CD4-positive, alpha-beta T cell (primary cell): ENCODE measurements around the gene EDN3. TPM values are rescaled to one million over a fixed set of nuclear protein-coding genes. Genes with fewer than 3 reads are reported as not detected.
"Not testable (repeated sequence)": the region's sequence is repeated elsewhere in the genome, so short reads cannot be mapped to it uniquely, and the experiment has no call there.

Experiments
- ATAC-seq: fragments of 200-7000 bp; cut with Tn5 transposase; one replicate; pipeline ENCODE4 v1.10.0; 2022; ENCODE audit warnings: mild to moderate bottlenecking; ENCODE audit not compliant: poor library complexity
- CTCF ChIA-PET: fragments of 350-600 bp; sonication (Branson Sonifier 250); formaldehyde crosslinking; loops from one replicate; lab custom pipeline; 2021; ENCODE audit warnings: antibody characterized with exemption, inconsistent platforms; lab: Charles Lee
- POLR2A ChIA-PET: fragments of 350-600 bp; sonication (Branson Sonifier 250); formaldehyde crosslinking; loops from one replicate; lab custom pipeline; 2021; ENCODE audit warnings: antibody characterized with exemption, inconsistent platforms; lab: Charles Lee
- DNase-seq, 14 experiments: peaks; one replicate each; pipeline ENCODE4 v3.0.0-alpha.2; 2013 to 2020; ENCODE audit warnings: mixed read lengths in 2 of 14
- H3K27ac ChIP-seq, 2 donors: one replicate each; pipeline versions ENCODE4 v1.5.1 to v1.7.0; 2013; ENCODE audit warnings: low read length in 2 of 2, low read depth in 1 of 2, mild to moderate bottlenecking in 1 of 2
- H3K27me3 ChIP-seq, 2 experiments: 1 replicate in 1 of 2; 2 replicates in 1 of 2; pipeline versions ENCODE4 v1.6.1 to v1.7.0; 2013; ENCODE audit warnings: low read length in 2 of 2, control low read depth in 1 of 2, mild to moderate bottlenecking in 1 of 2, moderate library complexity in 1 of 2; ENCODE audit not compliant: insufficient read depth in 2 of 2, control insufficient read depth in 1 of 2
- H3K36me3 ChIP-seq: one replicate; pipeline ENCODE4 v1.6.1; 2013; ENCODE audit warnings: low read length, control low read depth; ENCODE audit not compliant: insufficient read depth
- H3K4me1 ChIP-seq: one replicate; pipeline ENCODE4 v1.6.1; 2013; ENCODE audit warnings: low read length, control low read depth; ENCODE audit not compliant: insufficient read depth
- H3K4me3 ChIP-seq: one replicate; pipeline ENCODE4 v1.5.1; 2013; ENCODE audit warnings: mild to moderate bottlenecking, low read length, moderate library complexity
- H3K9me3 ChIP-seq, 2 experiments: 1 replicate in 1 of 2; 2 replicates in 1 of 2; pipeline versions ENCODE4 v1.6.1 to v1.7.0; 2013; ENCODE audit warnings: low read length in 2 of 2, mild to moderate bottlenecking in 2 of 2, control low read depth in 1 of 2, moderate library complexity in 1 of 2; ENCODE audit not compliant: control insufficient read depth in 1 of 2, insufficient read depth in 1 of 2
- H3K27ac Mint-ChIP-seq: one replicate; pipeline ENCODE4 v1.8.0; 2020; ENCODE audit warnings: mixed read lengths
- H3K27me3 Mint-ChIP-seq: one replicate; pipeline ENCODE4 v1.8.0; 2021; ENCODE audit warnings: mixed read lengths
- H3K36me3 Mint-ChIP-seq: one replicate; pipeline ENCODE4 v1.8.0; 2021; ENCODE audit warnings: low read depth, mixed read lengths
- H3K4me1 Mint-ChIP-seq: one replicate; pipeline ENCODE4 v1.8.0; 2021; ENCODE audit warnings: low read depth, mixed read lengths
- H3K4me3 Mint-ChIP-seq: one replicate; pipeline ENCODE4 v1.8.0; 2020; ENCODE audit warnings: mild to moderate bottlenecking, mixed read lengths
- H3K9me3 Mint-ChIP-seq: one replicate; pipeline ENCODE4 v1.8.0; 2020; ENCODE audit warnings: mixed read lengths
- CTCF ChIP-seq: fragments of 200-600 bp; IDR thresholded peaks from one replicate; pipeline ENCODE4 v1.8.0; 2022; ENCODE audit warnings: antibody characterized with exemption, mild to moderate bottlenecking
- intact Hi-C, 2 experiments: fragments of 100-400 bp; cut with DNase I in 1 of 2; cut with micrococcal nuclease in 1 of 2; formaldehyde crosslinking; loops; one replicate each; pipeline versions ENCODE4 v1.15.1 to v1.9.0; 2023 to 2025; cut with DNase I, micrococcal nuclease
- total RNA-seq, 174 experiments: library from RNA in 2 of 174; stranded (reverse) in 2 of 174; gene quantifications; one replicate each; pipeline ENCODE4 v1.2.3 and lab custom pipeline; 2021 to 2026

EDN3 gene
- total RNA-seq, 2 experiments from 2014 or later = 1.0 to 1.4 TPM

DNA sequence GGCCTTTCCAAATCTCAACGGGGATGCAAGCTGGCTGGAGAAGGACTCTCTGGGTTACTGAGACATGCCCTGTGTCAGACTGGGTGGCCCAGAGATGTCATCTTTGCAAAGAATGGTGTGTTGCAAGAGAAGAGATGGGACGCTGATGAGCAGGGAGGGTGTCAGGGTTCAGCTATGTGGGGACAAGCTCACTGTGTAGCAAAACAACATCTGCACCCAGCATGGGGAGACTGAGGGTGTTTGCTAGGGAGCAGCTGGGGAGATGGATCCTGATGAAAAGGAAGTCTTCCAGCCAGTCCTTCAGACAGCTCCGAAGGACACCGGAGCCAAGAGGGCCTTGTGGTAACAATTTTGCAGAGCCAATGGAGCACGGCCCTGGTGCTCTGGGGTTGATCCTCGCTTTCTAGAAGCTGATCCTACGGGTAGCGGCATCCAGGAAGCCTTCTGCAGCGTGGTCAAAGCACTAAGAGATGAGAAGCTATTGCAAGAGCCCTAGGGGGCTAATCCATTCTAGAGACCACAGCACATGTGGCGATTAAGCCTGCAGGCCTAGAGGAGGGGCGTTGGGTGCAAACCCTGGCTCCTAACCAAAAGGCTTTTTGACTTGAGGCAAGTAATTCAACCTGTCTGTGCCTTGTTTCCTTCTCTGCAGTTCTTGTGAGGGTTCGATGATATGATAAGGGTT is 39.9 kb downstream of the EDN3 start:
- POLR2A ChIA-PET = no interaction called here
- Histone ChIP-seq H3K4me3 (no peak overlapping the region), H3K27me3 (no peaks in the 10 kb centered on the region), H3K4me1 (no peaks in the 10 kb centered on the region), H3K36me3 (no peaks in the 10 kb centered on the region), H3K27ac (no peak overlapping the region), H3K9me3 (no peaks in the 10 kb centered on the region)
- CTCF ChIA-PET = no interaction called here
- no peaks in the 10 kb centered on the region for H3K36me3 Mint-ChIP-seq
- H3K4me1 Mint-ChIP-seq = no peaks in the 10 kb centered on the region
- DNase-seq = no peak
- ATAC-seq = no peak
- no peak overlapping the region for H3K27ac Mint-ChIP-seq
- H3K27me3 Mint-ChIP-seq = no peaks in the 10 kb centered on the region
- no peaks in the 10 kb centered on the region for H3K9me3 Mint-ChIP-seq
- no peak overlapping the region for H3K4me3 Mint-ChIP-seq
- no peak for TF ChIP-seq CTCF
- intact Hi-C loops = no loop called here

DNA sequence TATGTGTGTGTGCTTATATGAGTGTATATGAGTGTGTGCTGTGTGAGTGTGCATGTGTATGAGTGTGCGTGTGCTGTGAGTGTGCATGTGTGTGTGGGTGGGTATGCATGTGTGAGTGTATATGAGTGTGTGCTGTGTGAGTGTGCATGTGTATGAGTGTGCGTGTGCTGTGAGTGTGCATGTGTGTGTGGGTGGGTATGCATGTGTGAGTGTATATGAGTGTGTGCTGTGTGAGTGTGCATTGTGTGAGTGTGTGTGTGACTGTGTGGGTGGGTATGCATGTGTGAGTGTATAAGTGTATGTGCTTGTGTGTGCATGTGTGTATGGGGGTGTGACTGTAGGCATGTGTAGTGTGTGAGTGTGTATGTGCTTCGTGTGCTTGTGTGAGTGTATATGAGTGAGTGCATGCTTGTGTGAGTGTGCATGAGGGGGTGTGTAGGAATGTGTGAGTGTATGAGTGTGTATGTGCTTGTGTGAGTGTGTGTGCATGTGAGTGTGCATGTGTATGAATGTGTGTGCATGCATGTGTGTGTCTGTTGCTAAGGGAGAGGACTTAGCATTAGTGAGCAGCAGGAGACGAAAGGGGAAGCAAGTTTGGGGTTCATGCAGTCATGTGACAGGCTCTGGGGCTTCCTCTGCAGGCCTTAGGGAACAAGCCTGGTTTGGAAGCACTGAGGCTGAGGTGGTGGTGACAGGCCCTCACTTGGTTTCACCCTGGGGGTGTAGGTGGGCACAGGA is 41.0 kb downstream of the EDN3 start:
- DNase-seq, H3K27ac ChIP-seq, H3K9me3 Mint-ChIP-seq, H3K27me3 ChIP-seq, ATAC-seq, CTCF ChIA-PET, H3K36me3 Mint-ChIP-seq, H3K27me3 Mint-ChIP-seq, POLR2A ChIA-PET, H3K4me3 ChIP-seq, H3K36me3 ChIP-seq, H3K9me3 ChIP-seq, H3K4me3 Mint-ChIP-seq, H3K4me1 ChIP-seq, H3K27ac Mint-ChIP-seq, intact Hi-C loops, H3K4me1 Mint-ChIP-seq: not testable (repeated sequence)

DNA sequence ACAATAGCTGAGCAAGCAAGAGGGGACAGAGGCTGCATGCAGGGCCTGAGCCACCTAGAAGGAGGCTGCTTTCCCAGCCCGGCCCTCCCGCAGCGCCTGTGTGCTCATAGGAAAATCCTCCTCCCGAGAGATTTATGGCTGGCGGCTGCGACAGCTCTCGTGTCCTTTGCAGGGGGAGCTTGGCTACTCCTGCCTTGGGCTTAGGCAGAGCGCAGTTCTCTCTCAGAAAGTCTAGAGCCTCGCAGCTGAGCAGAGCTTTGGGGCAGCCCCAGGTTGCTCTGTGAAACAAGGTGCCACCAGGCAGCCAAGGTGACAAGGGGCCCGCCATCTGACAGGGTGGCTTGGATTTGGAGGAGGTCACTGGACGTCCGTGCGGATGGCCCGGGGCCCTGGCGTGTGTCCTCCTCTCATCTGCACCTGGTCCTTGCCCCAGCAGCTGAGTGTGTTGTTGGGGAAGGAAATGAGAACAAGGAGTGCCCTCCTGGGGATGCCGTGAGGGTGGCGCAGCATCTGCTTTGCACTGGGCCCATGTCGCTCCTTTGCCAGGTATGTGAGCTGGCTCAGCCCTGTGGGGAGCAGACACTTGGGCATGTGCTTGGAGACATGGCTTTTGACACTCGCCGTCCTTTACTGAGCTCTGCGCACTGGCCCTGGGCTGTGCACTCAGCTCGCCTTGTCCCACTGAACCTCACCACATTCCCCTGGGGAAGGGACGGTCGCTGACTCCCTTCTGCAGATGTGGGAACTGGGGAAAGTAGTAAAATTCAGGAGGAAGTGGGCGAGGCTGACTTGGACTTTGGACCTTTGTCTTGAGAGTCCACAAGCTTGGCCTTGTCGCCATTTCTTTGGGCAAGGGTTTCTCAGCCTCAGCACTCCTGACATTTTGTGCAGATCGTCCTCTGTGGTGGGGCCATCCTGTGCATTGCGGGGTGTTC is 41.9 kb downstream of the EDN3 start:
- Mint-ChIP-seq H3K27ac (no peak overlapping the region), H3K4me3 (no peak overlapping the region)
- CTCF ChIA-PET = no interaction called here

More for the DNA sequence above, 41.9 kb downstream of the EDN3 start:
- Histone ChIP-seq H3K4me3 (no peak overlapping the region), H3K9me3 (peaks cover 0 to 3% of the 10 kb centered on the region in 2 experiments), H3K4me1 (no peaks in the 10 kb centered on the region), H3K27me3 (no peaks in the 10 kb centered on the region), H3K36me3 (no peaks in the 10 kb centered on the region), H3K27ac (no peak overlapping the region)
- TF ChIP-seq CTCF = no peak
- intact Hi-C loops = no loop called here
- H3K4me1 Mint-ChIP-seq = no peaks in the 10 kb centered on the region
- POLR2A ChIA-PET = no interaction called here
- no peak for DNase-seq
- H3K27me3 Mint-ChIP-seq = no peaks in the 10 kb centered on the region
- H3K9me3 Mint-ChIP-seq = no peaks in the 10 kb centered on the region
- H3K36me3 Mint-ChIP-seq = no peaks in the 10 kb centered on the region
- no peak for ATAC-seq
